Endothelial cell of umbilical vein (primary cell): ENCODE results near the gene TPRX2.

ENCODE experiments used
- POLR2A ChIP-seq: IDR thresholded peaks from 2 replicates; pipeline ENCODE4 v1.6.1; 2012; ENCODE audit warnings: low read depth, mild to moderate bottlenecking, control low read depth, low read length
- TF ChIP-seq, protein P1 (sequence below), 2 donors: IDR thresholded peaks; 1 replicate in 1 of 2; 2 replicates in 1 of 2; pipeline ENCODE4 v1.5.1; 2011; ENCODE audit warnings: low read length in 2 of 2, mild to moderate bottlenecking in 2 of 2, moderate library complexity in 2 of 2, control low read depth in 1 of 2, inconsistent platforms in 1 of 2, low read depth in 1 of 2; ENCODE audit not compliant: insufficient read depth in 1 of 2; ENCODE audit errors: extremely low read depth in 1 of 2

DNA sequence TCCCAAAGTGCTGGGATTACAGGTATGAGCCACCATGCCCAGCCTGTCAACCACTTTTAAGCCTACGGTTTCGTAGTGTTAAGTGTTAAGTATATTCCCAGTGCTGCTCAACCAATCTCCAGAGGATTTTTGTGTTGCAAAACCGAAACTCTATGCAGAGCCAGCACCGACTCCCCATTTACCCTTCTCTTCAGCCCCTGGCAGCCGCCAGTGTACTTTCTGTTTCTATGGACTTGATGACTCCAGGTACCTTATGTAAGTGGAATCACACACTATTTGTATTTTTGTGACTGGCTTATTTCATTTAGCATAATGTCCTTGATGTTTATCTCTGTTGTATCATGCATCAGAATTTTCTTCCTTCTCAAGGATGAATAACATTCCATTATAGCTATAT lies 26.0 kb downstream of the TPRX2 start:
- TF ChIP-seq, protein P1, sequence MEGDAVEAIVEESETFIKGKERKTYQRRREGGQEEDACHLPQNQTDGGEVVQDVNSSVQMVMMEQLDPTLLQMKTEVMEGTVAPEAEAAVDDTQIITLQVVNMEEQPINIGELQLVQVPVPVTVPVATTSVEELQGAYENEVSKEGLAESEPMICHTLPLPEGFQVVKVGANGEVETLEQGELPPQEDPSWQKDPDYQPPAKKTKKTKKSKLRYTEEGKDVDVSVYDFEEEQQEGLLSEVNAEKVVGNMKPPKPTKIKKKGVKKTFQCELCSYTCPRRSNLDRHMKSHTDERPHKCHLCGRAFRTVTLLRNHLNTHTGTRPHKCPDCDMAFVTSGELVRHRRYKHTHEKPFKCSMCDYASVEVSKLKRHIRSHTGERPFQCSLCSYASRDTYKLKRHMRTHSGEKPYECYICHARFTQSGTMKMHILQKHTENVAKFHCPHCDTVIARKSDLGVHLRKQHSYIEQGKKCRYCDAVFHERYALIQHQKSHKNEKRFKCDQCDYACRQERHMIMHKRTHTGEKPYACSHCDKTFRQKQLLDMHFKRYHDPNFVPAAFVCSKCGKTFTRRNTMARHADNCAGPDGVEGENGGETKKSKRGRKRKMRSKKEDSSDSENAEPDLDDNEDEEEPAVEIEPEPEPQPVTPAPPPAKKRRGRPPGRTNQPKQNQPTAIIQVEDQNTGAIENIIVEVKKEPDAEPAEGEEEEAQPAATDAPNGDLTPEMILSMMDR (IDR thresholded peaks at IDR 0.05; ENCODE audit: extremely low read depth in 1 of 2, insufficient read depth in 1 of 2, low read depth in 1 of 2, low read length in 2 of 2), result no peak
- TF ChIP-seq POLR2A, result no peak
